GM10248 (cell line): Measurements from ENCODE around the gene PPFIBP1.
"Not testable (repeated sequence)": the region's sequence is repeated elsewhere in the genome, so short reads cannot be mapped to it uniquely, and the experiment has no call there.

ENCODE experiments used
- CTCF ChIA-PET: fragments of 300-600 bp; sonication (Branson Sonifier 250); formaldehyde crosslinking; extraction: SDS; loops from one replicate; lab custom pipeline; 2021; ENCODE audit warnings: antibody characterized with exemption; lab: Yijun Ruan, JAX
- POLR2A ChIA-PET: fragments of 350-650 bp; sonication (Branson Sonifier 250); formaldehyde crosslinking; extraction: SDS; loops from one replicate; lab custom pipeline; 2020; ENCODE audit warnings: antibody characterized with exemption; lab: Yijun Ruan, JAX
- DNase-seq: peaks from one replicate; pipeline ENCODE4 v3.0.0; 2012; ENCODE audit errors: extremely low spot score
- TF ChIP-seq, protein P1 (sequence below): IDR thresholded peaks from 2 replicates; pipeline ENCODE4 v1.5.1; 2012; ENCODE audit warnings: mild to moderate bottlenecking, low read depth; ENCODE audit errors: extremely low read depth, missing control alignments, control extremely low read depth

Gene PPFIBP1

DNA sequence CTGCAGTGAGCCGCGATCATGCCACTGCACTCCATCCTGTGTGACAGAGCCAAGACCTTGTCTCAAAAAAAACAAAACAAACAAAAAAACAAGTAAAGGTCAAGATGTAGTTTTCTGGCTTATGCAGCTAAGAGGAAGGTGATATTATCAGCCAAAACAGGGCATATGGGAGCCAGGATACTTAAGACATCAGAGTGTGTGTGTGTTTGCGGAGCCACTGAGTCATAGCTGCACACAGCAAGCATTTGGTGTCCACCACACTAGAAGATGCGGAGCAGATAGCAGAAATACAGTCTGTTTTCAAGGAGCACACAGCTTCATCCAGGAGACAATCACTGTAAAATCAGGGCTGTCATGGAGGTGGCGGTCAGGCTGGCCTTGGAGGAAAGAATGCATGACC lies 99.6 kb downstream of the PPFIBP1 start:
- ChIA-PET CTCF (interaction anchor here (2.1 to 3.4 kb wide), 2 partner anchors 10 to 11 kb away, joined by 6 to 12 read pairs; no protein-coding TSS in a partner anchor), POLR2A (no interaction called here)
- TF ChIP-seq, protein P1, sequence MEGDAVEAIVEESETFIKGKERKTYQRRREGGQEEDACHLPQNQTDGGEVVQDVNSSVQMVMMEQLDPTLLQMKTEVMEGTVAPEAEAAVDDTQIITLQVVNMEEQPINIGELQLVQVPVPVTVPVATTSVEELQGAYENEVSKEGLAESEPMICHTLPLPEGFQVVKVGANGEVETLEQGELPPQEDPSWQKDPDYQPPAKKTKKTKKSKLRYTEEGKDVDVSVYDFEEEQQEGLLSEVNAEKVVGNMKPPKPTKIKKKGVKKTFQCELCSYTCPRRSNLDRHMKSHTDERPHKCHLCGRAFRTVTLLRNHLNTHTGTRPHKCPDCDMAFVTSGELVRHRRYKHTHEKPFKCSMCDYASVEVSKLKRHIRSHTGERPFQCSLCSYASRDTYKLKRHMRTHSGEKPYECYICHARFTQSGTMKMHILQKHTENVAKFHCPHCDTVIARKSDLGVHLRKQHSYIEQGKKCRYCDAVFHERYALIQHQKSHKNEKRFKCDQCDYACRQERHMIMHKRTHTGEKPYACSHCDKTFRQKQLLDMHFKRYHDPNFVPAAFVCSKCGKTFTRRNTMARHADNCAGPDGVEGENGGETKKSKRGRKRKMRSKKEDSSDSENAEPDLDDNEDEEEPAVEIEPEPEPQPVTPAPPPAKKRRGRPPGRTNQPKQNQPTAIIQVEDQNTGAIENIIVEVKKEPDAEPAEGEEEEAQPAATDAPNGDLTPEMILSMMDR, result no peak
- no peak for DNase-seq

DNA sequence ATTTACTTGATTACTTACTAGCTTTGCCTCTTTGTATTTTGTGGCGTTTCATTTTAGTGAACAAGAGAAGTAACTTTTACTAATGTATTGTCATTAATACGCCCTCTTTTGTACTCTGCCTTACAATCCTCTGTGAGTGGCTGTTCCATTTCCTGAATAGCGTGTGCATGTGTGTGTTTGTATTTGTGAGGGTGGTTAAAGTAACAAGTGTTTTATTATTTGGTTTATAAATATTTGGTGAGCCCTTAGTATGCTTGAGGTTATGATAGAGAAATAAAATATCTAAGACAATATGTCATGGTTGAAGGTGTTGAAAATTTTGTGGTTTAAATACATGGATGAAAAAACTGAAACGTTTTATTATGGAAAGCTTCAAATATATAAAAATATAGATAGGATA lies 100.6 kb downstream of the PPFIBP1 start:
- DNase-seq, result no peak
- TF ChIP-seq, protein P1, result no peak
- POLR2A ChIA-PET, result no interaction called here
- CTCF ChIA-PET, result interaction anchor here (0.9 to 3.4 kb wide), 3 partner anchors 10 to 19 kb away, joined by 3 to 12 read pairs (median 6); no protein-coding TSS in a partner anchor

DNA sequence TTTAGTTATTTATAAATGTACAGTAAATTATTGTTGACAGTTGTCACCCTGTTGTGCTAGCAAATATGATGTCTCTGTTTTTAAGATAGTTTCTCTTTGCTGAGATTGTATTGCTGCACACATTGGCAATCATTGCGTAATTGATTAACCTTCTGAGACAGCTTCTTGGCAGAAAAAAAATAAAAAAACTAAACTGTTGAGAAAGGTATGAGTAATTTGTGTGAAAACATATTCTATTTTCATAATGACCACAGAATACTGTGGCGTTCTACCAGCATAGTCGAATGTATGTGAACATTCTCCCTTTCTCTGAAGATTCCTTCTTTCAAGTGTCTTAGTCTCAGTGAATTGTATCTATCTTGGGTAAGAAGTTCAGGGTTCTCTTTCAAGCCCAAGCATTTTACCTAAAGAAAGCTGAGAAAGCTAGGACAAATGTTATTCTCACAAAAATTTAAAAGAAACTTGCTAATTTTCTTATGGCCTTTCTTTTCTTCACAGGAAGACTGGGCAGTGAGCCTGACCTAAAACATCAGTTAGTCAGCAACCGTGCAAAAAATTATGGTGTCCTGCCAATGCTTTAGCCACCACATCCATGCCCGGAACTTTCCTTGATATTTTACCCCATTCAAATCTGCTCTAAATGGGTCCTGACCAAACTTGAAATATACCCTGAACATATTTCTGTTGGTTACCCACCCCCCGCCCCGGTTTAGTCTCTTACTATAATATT lies 103.3 kb downstream of the PPFIBP1 start:
- DNase-seq, result no peak
- TF ChIP-seq, protein P1, result no peak
- POLR2A ChIA-PET, result no interaction called here
- CTCF ChIA-PET, result no interaction called here

DNA sequence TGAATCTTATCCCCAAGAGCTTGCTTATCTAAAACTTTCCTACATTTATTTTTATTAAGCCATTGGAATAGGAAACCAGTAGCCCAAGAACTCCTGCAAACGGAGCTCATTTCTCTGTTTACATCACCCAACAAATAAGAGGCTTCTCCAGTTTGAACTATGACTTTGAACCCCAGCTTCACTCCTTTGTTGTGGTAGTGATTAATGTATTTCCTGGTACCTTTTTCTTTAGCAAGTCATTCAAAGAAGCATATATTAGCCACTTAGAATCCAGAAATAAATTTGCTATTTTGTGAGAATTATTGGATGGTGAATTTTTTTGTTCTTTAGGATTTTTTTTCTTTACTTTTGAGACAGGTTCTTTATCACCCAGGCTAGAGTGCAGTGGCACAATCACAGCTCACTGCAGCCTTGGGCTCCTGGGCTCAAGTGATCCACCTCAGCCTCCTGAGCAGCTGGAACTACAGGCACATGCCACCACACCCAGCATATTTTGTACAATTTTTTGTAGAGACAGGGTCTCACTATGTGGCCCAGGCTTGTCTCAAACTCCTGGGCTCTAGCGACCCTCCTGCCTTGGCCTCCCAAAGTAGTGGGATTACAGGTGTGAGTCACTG lies 104.0 kb downstream of the PPFIBP1 start:
- POLR2A ChIA-PET, DNase-seq, CTCF ChIA-PET: not testable (repeated sequence)

DNA sequence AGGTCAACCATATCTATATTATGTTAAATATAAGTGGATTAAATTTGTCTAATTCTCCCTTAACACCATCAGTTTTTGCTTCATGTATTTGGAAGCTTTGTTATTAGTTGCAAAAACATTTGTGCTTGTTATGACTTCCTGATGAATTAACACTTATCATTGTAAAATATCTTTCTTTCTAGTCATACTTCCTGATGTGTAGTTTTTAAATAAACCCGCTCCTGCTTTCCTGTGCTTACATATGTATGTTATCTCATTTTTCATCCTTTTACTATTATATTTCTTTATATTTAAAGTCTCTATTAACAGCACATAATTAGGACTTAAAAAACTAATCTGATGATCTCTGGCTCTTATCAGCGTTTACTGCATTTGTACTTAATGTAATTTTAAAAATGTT lies 106.2 kb downstream of the PPFIBP1 start:
- CTCF ChIA-PET, POLR2A ChIA-PET, DNase-seq: not testable (repeated sequence)

DNA sequence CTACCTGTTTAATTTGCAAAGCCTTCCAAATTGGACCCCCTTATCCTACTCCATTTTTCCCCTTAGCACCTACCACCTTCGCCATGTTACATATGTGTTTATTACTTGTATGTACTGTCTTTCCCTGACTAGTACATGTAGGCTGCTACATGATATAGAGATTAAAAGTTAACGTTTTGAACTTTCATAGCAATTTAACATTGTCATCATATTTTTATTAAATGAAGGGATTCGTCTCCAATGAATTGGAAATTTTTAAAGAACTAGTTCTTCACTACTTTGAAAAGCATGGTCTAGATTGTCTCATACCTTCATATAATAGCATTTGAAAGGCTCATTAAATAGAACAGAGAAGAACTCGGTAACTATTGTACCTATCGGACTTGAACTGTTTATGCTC lies 107.4 kb downstream of the PPFIBP1 start:
- ChIA-PET POLR2A (no interaction called here), CTCF (no interaction called here)
- DNase-seq, result no peak
- TF ChIP-seq, protein P1, result no peak

DNA sequence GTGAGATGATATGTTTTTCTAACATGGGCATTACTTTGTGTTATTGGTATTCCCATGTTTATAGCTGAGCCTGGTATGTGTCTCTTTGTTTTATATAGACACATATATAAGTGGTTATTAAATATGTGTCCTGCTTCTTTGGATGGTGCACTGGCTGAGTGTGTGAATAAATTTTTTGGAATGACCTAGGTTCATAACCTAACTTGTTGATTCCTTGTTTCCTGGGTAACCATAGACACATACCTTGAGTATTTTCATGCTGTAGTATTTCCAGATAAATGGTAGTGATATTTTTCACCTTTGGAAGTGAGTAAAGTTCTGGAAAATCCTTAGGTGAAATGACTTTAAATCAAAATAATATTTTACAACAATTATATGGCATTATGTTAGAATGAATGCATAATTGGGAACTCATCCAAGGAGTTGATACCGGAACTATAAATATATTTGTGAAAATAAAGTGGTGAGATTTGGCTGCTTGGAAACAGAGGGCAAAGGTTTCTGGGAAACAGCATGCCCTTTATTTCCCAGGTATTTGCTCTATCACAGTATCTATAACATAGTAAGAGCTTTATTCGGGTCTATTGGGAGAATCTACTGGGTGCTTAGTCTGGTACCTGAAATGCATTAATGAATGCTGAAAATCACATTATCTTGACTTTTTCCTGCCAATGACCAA lies 107.9 kb downstream of the PPFIBP1 start:
- ChIA-PET CTCF (no interaction called here), POLR2A (no interaction called here)
- TF ChIP-seq, protein P1, result no peak
- DNase-seq, result no peak
